GM12873 (cell line): ENCODE measurements around the gene GALNT6.

Experiments
- CTCF ChIP-seq: IDR thresholded peaks from 2 replicates; pipeline ENCODE4 v1.5.1; 2012; ENCODE audit warnings: low read depth, mild to moderate bottlenecking, moderate library complexity, low read length, control low read depth; ENCODE audit not compliant: insufficient read depth; ENCODE audit errors: missing control alignments

GALNT6 gene

GRCh38 chr12:51405801-51406207 lies 14.6 kb upstream of the GALNT6 start:
- TF ChIP-seq CTCF, result no peak

GRCh38 chr12:51404627-51405026 lies 13.4 kb upstream of the GALNT6 start:
- TF ChIP-seq CTCF, result no peak

- no peak for TF ChIP-seq CTCF
These were observed 12.5 kb upstream of the GALNT6 start for GRCh38 chr12:51403681-51404136.

DNA sequence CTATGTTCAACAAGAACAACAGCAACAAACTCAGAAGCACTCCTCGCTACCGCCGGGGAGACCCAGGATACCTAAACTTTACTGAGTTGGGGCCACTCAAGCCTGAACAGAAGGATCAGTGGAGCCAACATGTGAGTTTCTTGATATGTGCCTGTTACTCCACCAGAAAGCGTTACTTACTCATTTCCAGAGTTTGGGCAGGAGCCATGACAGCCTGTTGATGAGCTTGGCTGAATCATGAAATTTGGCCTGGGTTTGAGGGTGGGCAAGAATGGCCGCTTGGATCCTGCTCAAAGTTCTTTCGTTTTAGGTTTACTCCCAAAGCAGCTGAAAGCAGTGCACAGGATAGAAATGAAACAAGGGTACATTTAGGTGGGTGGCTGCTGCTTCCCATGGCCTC lies 12.0 kb upstream of the GALNT6 start:
- no peak for TF ChIP-seq CTCF

DNA sequence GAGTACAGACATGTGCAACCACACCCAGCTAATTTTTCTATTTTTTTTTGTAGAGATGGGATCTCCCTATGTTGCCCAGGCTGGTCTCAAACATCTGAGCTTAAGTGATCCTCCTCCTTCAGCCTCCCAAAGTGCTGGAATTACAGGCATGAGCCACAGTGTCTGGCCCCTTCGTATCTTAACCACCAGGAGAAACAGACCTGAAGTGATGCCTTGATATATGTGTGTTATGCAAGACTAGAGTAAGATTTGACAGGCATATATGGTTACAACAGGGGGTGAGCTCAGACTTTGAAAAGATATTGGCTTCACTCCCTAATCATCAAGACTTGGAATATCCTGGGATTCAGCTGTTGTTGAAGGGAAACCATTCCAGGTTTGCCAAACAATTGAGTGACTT lies 10.7 kb upstream of the GALNT6 start:
- TF ChIP-seq CTCF, result no peak

- TF ChIP-seq CTCF, result no peak
These were observed 10.3 kb upstream of the GALNT6 start for GRCh38 chr12:51401486-51401885.

DNA sequence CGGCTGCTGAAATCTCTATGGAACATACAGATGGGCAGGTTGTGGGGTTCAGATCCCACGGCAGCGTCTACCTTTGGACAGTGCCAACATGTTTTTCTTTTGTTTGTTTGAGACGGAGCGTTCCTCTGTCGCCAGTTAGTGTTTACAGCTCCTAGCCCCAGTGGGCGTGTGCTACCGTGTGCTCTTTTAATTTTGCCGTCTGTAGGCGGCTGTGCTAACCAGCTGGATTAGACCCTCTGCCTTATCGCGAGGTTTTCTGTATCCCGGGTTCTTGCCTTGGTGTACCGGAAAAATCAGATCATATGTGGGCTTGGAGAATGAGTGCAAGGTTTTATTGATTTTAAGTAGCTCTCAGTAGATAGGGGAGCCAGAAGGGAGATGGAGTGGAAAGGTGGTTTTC lies 9.8 kb upstream of the GALNT6 start:
- TF ChIP-seq CTCF, result no peak
